H1 (cell line): ENCODE results near the gene SYK. TPM values are rescaled to one million over a fixed set of nuclear protein-coding genes. Genes with fewer than 3 reads are reported as not detected.

Experiments
- EGR1 ChIP-seq: IDR thresholded peaks from 2 replicates; pipeline ENCODE4 v1.6.1; 2011; ENCODE audit warnings: low read depth, low read length, borderline replicate concordance
- EP300 ChIP-seq, 2 experiments: IDR thresholded peaks; 1 replicate in 1 of 2; 2 replicates in 1 of 2; pipeline ENCODE4 v1.6.1; 2011 to 2012; ENCODE audit warnings: low read depth in 2 of 2, low read length in 2 of 2, mild to moderate bottlenecking in 2 of 2, borderline replicate concordance in 1 of 2, inconsistent platforms in 1 of 2, moderate library complexity in 1 of 2
- FOSL1 ChIP-seq: IDR thresholded peaks from 2 replicates; pipeline ENCODE4 v1.6.1; 2011; ENCODE audit warnings: mild to moderate bottlenecking, low read depth, low read length, moderate library complexity; ENCODE audit not compliant: insufficient read depth
- SUZ12 ChIP-seq: fragments of 200-600 bp; sonication (generic); IDR thresholded peaks from 2 replicates; pipeline ENCODE4 v1.6.1; 2012; ENCODE audit warnings: mild to moderate bottlenecking, inconsistent platforms, low read length, moderate library complexity, mixed read lengths
- TAF7 ChIP-seq: optimal IDR thresholded peaks from 2 replicates; pipeline ENCODE3; 2011; ENCODE audit warnings: low read depth, mild to moderate bottlenecking, inconsistent platforms, low read length, moderate library complexity, borderline replicate concordance
- polyA plus RNA-seq, 7 experiments: library from polyadenylated mRNA; depleted of rRNA in 3 of 7; stranded (reverse) in 5 of 7; unstranded in 2 of 7; fragments of >200 nt in 5 of 7; fragments of 200-250 nt in 2 of 7; gene quantifications; 1 replicate in 5 of 7; 2 replicates in 1 of 7; 4 replicates in 1 of 7; pipeline versions ENCODE4 v1.2.1 to v1.2.3, GENCODE V29; 2011 to 2013; ENCODE audit warnings: missing spikeins in 2 of 7, mixed read lengths in 2 of 7
- total RNA-seq: library from RNA; stranded (reverse); fragmentation: NEBNext Ultra II Directional; extraction: Animal tissue kit (Norgen Biotek cat#: 25700); gene quantifications from 2 replicates; pipeline ENCODE4 v1.2.1, GENCODE V29; 2021

Gene SYK
- total and polyA plus RNA-seq, 2 of the 8 experiments (the other 6 are each of a cell fraction or from before 2014, with no cell fraction given): 1.5 to 4.4 TPM

GRCh38 chr9:90881648-90882047, 80.0 kb downstream of the SYK start (continued):
- TF ChIP-seq EP300 (IDR thresholded peaks at IDR 0.05; ENCODE audit: borderline replicate concordance in 1 of 2, low read depth in 2 of 2, low read length in 2 of 2): no peak
- no peak for TF ChIP-seq FOSL1
- TF ChIP-seq SUZ12: no peak
- no peak for TF ChIP-seq TAF7
- TF ChIP-seq EGR1: no peak
